Colonic mucosa (tissue), 4 donors: ENCODE data around the gene CDT1. TPM values are rescaled to one million over a fixed set of nuclear protein-coding genes. Genes with fewer than 3 reads are reported as not detected.

Source experiments
- DNase-seq: peaks from one replicate; pipeline ENCODE4 v3.0.0-alpha.2; 2020
- H3K27ac ChIP-seq: fragments of 200-600 bp; one replicate; pipeline ENCODE4 v1.8.0; 2021
- H3K27me3 ChIP-seq: fragments of 200-600 bp; one replicate; pipeline ENCODE4 v1.8.0; 2021
- H3K36me3 ChIP-seq: fragments of 200-600 bp; one replicate; pipeline ENCODE4 v1.8.0; 2021
- H3K4me1 ChIP-seq: fragments of 200-600 bp; one replicate; pipeline ENCODE4 v1.8.0; 2021; ENCODE audit warnings: mild to moderate bottlenecking
- H3K4me3 ChIP-seq: fragments of 200-600 bp; one replicate; pipeline ENCODE4 v1.8.0; 2021
- H3K9ac ChIP-seq, 2 donors: one replicate each; pipeline ENCODE4 v1.7.0; 2013; ENCODE audit warnings: control low read depth in 2 of 2, low read depth in 2 of 2, low read length in 2 of 2
- H3K9me3 ChIP-seq: fragments of 200-600 bp; one replicate; pipeline ENCODE4 v1.8.0; 2021
- CTCF ChIP-seq: fragments of 200-600 bp; IDR thresholded peaks from one replicate; pipeline ENCODE4 v1.8.0; 2022; ENCODE audit warnings: antibody characterized with exemption, mild to moderate bottlenecking
- intact Hi-C: fragments of 100-400 bp; cut with DNase I; formaldehyde crosslinking; loops from one replicate; pipeline ENCODE4 v1.14.1; 2022
- total RNA-seq, 2 donors: library from RNA; stranded (reverse); fragmentation: NEBNext Ultra II Directional in 1 of 2; extraction: Animal tissue kit (Norgen Biotek cat#: 25700) in 1 of 2; gene quantifications; one replicate each; pipeline ENCODE4 v1.2.1, GENCODE V29; 2021
- donor health status: healthy.
- donor health status: DM: no; HTN: no; CAD: no.
- donor health status: DM: no; HTN: no; CAD: no.

The CDT1 gene
- total RNA-seq, 2 donors from 2014 or later = 14.9 to 71.7 TPM

GRCh38 chr16:88824256-88825077 is 20.9 kb downstream of the CDT1 start:
- intact Hi-C loops = no loop called here

GRCh38 chr16:88825146-88825545 is 21.6 kb downstream of the CDT1 start:
- Histone ChIP-seq H3K27me3 (no peaks in the 10 kb centered on the region), H3K27ac (no peak overlapping the region), H3K9me3 (no peaks in the 10 kb centered on the region), H3K4me1 (no peaks in the 10 kb centered on the region), H3K4me3 (no peak overlapping the region), H3K9ac (no peak overlapping the region), H3K36me3 (no peaks in the 10 kb centered on the region)
- TF ChIP-seq CTCF = no peak
- DNase-seq = no peak
- intact Hi-C loops = no loop called here

More at GRCh38 chr16:88824256-88825077, 20.9 kb downstream of the CDT1 start:
- Histone ChIP-seq H3K9me3 (no peaks in the 10 kb centered on the region), H3K4me1 (no peaks in the 10 kb centered on the region), H3K36me3 (no peaks in the 10 kb centered on the region), H3K27ac (no peak overlapping the region), H3K4me3 (no peak overlapping the region), H3K9ac (no peak overlapping the region), H3K27me3 (no peaks in the 10 kb centered on the region)
- no peak for TF ChIP-seq CTCF
- no peak for DNase-seq

- H3K27ac ChIP-seq = no peak overlapping the region
Measured at GRCh38 chr16:88826070-88826840, 22.7 kb downstream of the CDT1 start.

GRCh38 chr16:88827727-88828126 is 24.1 kb downstream of the CDT1 start:
- no peaks in the 10 kb centered on the region for H3K4me1 ChIP-seq
- no peak overlapping the region for H3K4me3 ChIP-seq
- H3K27ac ChIP-seq = no peak overlapping the region
- H3K9ac ChIP-seq = no peak overlapping the region
- intact Hi-C loops = no loop called here
- TF ChIP-seq CTCF = no peak
- no peaks in the 10 kb centered on the region for H3K27me3 ChIP-seq
- no peaks in the 10 kb centered on the region for H3K36me3 ChIP-seq
- DNase-seq = no peak
- no peaks in the 10 kb centered on the region for H3K9me3 ChIP-seq

More at GRCh38 chr16:88826070-88826840, 22.7 kb downstream of the CDT1 start:
- H3K9me3 ChIP-seq = no peaks in the 10 kb centered on the region
- no peaks in the 10 kb centered on the region for H3K27me3 ChIP-seq
- H3K9ac ChIP-seq = no peak overlapping the region
- H3K36me3 ChIP-seq = no peaks in the 10 kb centered on the region
- DNase-seq = peak; percentile 72
- H3K4me3 ChIP-seq = no peak overlapping the region
- H3K4me1 ChIP-seq = no peaks in the 10 kb centered on the region
- intact Hi-C loops = no loop called here
- no peak for TF ChIP-seq CTCF

- Histone ChIP-seq H3K4me1 (no peaks in the 10 kb centered on the region), H3K36me3 (no peaks in the 10 kb centered on the region), H3K9ac (no peak overlapping the region), H3K27me3 (no peaks in the 10 kb centered on the region), H3K9me3 (no peaks in the 10 kb centered on the region), H3K27ac (no peak overlapping the region), H3K4me3 (no peak overlapping the region)
- TF ChIP-seq CTCF = no peak
- intact Hi-C loops = no loop called here
- DNase-seq = no peak
Measured at GRCh38 chr16:88828711-88829110, 25.1 kb downstream of the CDT1 start.
